Stimulated activated naive CD4-positive, alpha-beta T cell (primary cell): Measurements from ENCODE around the gene SLC35F1.
A peak's percentile ranks its signal among the peaks of the same experiment; 100 is the strongest.
"Not testable (repeated sequence)": the region's sequence is repeated elsewhere in the genome, so short reads cannot be mapped to it uniquely, and the experiment has no call there.

Experiments
- DNase-seq, 6 experiments: peaks; one replicate each; lab custom pipeline; 2025; lab: John Stamatoyannopoulos, UW

Gene SLC35F1

GRCh38 chr6:117906958-117907600 lies at the start of gene SLC35F1:
Gene SLC35F1 (plus strand): TSS chr6:117907264.
- peak in 1 of 6 experiments; percentile 8 for DNase-seq

GRCh38 chr6:117858601-117859000 lies 48.5 kb upstream of the SLC35F1 start:
- DNase-seq, result not testable (repeated sequence)

DNA sequence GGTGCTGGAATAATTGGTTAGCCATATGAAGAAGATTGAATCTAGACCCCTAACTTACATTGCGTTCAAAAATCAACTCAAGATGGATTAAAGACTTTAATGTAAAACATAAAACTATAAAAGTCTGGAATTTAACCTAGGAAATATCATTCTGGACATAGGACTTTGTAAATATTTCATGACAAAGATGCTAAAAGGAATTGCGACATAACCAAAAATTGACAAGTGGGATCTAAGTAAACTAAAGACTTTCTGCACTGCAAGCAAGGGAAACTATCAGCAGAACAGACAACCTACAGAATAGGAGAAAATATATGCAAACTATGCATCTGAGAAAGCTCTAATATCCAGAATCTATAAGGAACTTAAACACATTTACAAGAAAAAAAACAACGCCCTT lies 45.5 kb upstream of the SLC35F1 start:
- DNase-seq, result no peak

DNA sequence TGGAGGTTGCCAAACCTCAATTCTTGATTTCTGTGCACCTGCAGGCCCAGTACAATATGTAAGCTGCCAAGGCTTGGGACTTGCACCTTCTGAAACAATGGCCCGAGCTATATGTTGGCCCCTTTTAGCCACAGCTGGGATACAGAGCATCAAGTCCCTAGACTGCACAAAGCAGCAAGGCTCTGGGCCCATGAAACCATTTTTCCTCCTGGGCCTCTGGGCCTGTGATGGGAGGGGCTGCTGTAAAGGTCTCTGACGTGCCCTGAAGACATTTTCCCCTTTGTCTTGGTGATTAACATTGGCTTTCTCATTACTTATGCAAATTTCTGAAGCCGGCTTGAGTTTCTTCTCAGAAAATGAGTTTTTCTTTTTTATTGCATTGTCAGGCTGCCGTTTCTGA lies 40.5 kb upstream of the SLC35F1 start:
- no peak for DNase-seq

GRCh38 chr6:117870486-117871242 lies 36.4 kb upstream of the SLC35F1 start:
- DNase-seq, result no peak

DNA sequence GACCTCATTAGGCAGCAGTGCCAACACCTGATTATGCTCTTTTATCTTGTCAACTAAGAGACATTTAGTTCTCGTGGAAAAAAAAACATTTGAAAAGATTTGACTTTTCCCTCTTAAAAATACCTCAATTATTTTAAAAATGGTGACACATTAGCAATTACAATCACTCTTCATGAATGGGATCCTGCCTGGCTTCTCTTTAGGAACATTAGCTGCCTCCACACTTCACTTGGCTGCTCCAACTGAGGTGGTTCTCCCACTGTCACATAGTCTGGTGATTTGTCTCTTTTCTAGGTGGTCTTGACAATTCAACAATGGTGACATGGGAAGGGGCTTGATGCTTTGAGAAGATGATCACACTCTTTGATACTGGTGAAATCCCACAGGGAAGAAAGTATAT lies 26.2 kb upstream of the SLC35F1 start:
- DNase-seq, result no peak

DNA sequence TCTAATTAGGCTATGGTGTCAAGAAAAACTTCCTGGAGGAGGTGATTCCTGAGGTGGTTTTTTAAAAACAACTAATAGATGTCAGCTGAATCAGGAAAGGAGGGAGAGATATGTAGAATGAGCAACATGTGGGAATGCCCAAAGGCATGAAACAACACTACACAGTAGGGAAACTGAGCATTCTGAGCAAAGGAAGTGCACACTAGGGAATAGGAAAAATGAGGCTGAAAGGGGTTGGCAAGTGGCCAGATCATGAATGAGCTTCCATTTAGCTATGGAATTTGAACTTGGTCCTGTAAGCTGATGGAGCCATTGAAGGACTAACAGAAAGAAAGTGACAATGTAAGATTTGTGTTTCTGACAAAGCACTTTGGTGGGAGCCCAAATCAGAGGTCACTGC lies 16.9 kb upstream of the SLC35F1 start:
- DNase-seq, result no peak

DNA sequence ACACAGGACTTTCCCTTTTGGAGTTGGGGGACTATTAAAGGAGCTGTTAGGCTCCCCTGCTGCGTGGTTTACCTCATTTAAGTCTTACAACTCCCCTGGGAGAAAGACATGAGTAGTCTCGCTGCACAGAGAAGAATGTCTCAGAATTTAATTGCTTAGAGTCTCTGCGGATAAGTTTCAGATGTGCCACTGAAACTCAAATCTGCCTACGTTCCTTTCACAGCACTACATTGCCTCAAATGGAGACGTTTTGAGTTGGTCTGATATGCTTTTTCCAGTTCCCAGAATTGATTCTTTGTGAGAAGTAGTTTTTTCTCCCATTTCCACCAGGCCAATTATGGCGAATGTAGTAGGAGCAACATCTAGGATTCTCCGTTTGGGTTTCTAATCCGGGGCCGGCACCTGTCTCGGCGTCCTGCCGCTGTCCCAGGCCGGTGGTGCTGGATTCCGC lies 532 bp upstream of the SLC35F1 start:
- DNase-seq, result no peak

DNA sequence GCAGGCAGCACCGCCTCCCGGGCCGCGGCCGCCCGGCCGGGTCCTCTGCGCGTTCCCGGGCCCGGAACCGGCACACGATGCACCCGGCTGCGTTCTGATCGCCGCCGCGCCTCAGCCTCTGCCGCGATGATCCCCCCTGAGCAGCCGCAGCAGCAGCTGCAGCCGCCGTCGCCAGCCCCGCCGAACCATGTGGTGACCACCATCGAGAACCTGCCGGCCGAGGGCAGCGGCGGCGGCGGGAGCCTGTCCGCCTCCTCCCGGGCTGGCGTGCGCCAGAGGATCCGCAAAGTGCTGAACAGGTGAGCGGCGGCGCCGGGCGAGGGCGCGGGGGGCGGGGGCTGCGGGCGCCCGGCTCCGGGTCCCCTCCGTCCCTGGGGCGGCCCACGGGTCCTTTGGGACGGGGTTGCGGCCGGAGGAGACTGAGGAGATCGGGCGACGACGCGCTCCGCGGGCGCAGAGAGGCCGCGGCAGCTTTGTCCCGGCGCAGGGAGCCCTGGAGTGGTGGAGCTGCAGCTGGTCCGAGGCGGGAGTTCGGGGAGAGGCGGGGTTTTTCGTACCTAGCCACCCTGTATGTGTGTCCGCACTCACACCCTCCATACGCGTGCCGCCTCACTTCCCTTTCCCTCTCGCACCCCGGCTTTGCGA lies 659 bp downstream of the SLC35F1 start:
- no peak for DNase-seq

GRCh38 chr6:117908246-117909068 lies 1.4 kb downstream of the SLC35F1 start:
- DNase-seq, result no peak

DNA sequence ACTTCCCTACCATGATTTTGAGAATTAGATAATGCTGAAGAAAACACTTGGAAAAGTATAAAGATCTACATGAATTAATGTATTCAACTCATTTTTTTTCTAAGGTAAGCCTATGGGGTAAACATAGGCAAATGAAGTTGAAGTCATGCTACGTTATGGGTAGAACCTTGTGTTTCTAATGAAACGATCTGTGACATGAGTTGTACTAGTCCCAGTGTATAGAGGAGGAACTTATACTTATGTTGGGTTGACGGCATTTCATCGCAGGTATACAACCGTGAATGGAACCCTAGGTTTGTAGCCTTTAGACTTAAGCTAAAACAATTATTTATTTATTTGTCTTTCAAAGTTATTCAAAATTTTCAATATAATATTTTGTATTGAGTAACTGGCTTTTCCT lies 2.6 kb downstream of the SLC35F1 start:
- no peak for DNase-seq

GRCh38 chr6:117910549-117910948 lies 3.5 kb downstream of the SLC35F1 start:
- no peak for DNase-seq

DNA sequence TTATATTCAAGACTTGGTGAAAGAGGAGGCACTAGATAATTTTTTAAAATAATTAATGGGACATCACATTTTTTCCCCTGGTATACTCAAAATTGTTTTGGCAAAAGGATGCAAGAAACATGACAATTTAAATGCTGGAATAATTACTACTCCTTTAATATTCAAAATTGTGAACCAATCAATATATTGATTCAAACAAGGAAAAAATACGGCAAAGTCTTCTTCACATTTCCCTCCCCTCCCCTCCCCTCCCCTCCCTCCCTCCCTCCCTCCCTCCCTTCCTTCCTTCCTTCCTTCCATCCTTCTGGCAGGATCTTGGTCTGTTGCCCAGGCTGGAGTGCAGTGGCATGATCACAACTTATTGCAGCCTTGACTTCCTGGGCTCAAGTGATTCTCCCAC lies 4.1 kb downstream of the SLC35F1 start:
- no peak for DNase-seq

GRCh38 chr6:117911660-117912059 lies 4.6 kb downstream of the SLC35F1 start:
- DNase-seq, result no peak

DNA sequence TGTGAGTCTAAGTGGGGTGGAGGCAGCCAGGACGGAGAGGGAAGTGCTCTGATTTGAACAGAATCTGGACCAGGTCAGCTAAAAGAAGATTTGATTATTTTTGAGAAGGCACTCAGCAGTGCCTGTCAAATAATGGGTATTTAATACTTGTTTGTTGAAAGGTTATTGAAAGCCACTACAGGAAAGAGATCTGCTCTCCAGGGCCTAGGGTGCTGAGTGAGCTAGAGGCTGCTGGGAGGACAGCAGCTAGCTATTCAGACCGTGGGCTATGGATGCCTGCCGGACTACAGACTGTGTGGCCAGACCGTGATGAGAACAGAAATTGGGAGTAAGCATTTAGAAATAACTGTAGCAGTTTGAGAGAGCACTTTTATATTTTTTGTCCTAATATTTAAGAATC lies 8.8 kb downstream of the SLC35F1 start:
- no peak for DNase-seq

- no peak for DNase-seq
These were observed 9.4 kb downstream of the SLC35F1 start for GRCh38 chr6:117916483-117916882.

GRCh38 chr6:117917176-117917575 lies 10.1 kb downstream of the SLC35F1 start:
- no peak for DNase-seq

GRCh38 chr6:117918454-117918853 lies 11.4 kb downstream of the SLC35F1 start:
- DNase-seq, result no peak

DNA sequence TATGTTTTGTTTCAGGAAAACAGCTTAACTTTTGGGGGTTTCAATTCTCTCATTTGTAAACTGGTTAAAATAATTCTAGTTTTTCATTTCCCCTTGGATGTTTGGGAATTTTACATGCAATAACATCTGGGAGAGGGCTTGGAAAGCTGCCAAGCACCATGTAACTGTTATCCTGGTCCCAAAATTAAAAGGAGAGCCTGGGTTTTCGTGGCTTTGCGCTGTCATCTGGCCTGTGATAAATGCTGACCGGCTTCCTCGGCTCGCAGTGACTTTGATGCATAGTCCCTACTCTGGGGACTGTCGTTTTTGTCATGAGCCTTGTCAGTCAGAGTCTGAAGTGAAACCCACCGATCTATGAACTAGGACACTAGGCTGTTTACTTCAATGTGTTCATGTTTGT lies 12.2 kb downstream of the SLC35F1 start:
- no peak for DNase-seq

- no peak for DNase-seq
These were observed 13.0 kb downstream of the SLC35F1 start for GRCh38 chr6:117919775-117920729.

DNA sequence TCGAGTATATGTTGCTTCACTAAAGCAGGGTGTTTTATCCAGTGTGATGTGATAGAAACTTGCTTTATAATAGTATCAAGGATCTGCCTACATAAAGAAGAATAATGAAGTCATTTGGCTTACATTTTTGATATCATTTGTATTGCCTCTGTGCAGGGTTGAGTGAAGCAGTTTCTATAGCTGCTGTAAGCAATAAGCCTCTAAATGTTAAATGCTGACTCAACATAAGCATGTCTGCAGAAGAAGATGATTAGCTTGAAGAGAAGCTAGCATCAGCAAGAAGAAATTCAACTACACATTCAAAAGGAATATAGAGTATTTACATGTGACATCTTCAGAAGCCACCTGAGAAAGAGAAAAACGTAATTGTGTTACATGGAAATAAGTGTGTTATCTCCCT lies 17.6 kb downstream of the SLC35F1 start:
- DNase-seq, result no peak
